ENCODE data around the gene DLG1. TPM values are rescaled to one million over a fixed set of nuclear protein-coding genes. Genes with fewer than 3 reads are reported as not detected.

Gene DLG1
- total RNA-seq, 1 donor from 2014 or later: 138 TPM

GRCh38 chr3:197024881-197025735 is 273.3 kb downstream of the DLG1 start:
- Mint-ChIP-seq H3K36me3 (no peaks in the 10 kb centered on the region), H3K4me3 (peak overlapping the region; percentile 22), H3K9me3 (no peaks in the 10 kb centered on the region), H3K4me1 (peaks cover 40% of the 10 kb centered on the region), H3K27ac (peak overlapping the region; percentile 76), H3K27me3 (ENCODE audit: insufficient read depth, low read depth) (peaks cover 13% of the 10 kb centered on the region)
- no peak overlapping the region for H3K9ac ChIP-seq
- no peaks in the 10 kb centered on the region for H3K36me3 ChIP-seq
- H2AFZ ChIP-seq (replicated peaks): no peak overlapping the region
- H3K27me3 ChIP-seq: peaks cover 22% of the 10 kb centered on the region
- no peak overlapping the region for H3K27ac ChIP-seq
- DNase-seq (ENCODE audit: low spot score): no peak
- no peak for TF ChIP-seq EZH2 (IDR thresholded peaks at IDR 0.05)
- H3K79me2 ChIP-seq (ENCODE audit: low read depth): no peaks in the 10 kb centered on the region
- H3F3A ChIP-seq (ENCODE audit: low read depth): peaks cover 5% of the 10 kb centered on the region
- no peaks in the 10 kb centered on the region for H4K20me1 ChIP-seq (ENCODE audit: low read depth)
- H3K4me2 ChIP-seq: no peak overlapping the region
- no peaks in the 10 kb centered on the region for H3K9me3 ChIP-seq (ENCODE audit: low read depth)
- H3K4me1 ChIP-seq: peaks cover 15% of the 10 kb centered on the region
- H3K4me3 ChIP-seq: no peak overlapping the region

- Mint-ChIP-seq H3K27ac (no peak overlapping the region), H3K27me3 (ENCODE audit: insufficient read depth, low read depth) (peaks cover 16% of the 10 kb centered on the region), H3K4me3 (no peak overlapping the region), H3K36me3 (no peaks in the 10 kb centered on the region), H3K9me3 (no peaks in the 10 kb centered on the region), H3K4me1 (peaks cover 38% of the 10 kb centered on the region)
- no peak overlapping the region for H2AFZ ChIP-seq (replicated peaks)
- H3F3A ChIP-seq (ENCODE audit: low read depth): peaks cover 5% of the 10 kb centered on the region
- TF ChIP-seq EZH2 (IDR thresholded peaks at IDR 0.05): no peak
- TF ChIP-seq, protein P1, sequence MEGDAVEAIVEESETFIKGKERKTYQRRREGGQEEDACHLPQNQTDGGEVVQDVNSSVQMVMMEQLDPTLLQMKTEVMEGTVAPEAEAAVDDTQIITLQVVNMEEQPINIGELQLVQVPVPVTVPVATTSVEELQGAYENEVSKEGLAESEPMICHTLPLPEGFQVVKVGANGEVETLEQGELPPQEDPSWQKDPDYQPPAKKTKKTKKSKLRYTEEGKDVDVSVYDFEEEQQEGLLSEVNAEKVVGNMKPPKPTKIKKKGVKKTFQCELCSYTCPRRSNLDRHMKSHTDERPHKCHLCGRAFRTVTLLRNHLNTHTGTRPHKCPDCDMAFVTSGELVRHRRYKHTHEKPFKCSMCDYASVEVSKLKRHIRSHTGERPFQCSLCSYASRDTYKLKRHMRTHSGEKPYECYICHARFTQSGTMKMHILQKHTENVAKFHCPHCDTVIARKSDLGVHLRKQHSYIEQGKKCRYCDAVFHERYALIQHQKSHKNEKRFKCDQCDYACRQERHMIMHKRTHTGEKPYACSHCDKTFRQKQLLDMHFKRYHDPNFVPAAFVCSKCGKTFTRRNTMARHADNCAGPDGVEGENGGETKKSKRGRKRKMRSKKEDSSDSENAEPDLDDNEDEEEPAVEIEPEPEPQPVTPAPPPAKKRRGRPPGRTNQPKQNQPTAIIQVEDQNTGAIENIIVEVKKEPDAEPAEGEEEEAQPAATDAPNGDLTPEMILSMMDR (IDR thresholded peaks at IDR 0.05): no peak
- TF ChIP-seq EZH2phosphoT487 (IDR thresholded peaks at IDR 0.05): no peak
- H3K27me3 ChIP-seq: peaks cover 14% of the 10 kb centered on the region
- H3K36me3 ChIP-seq: no peaks in the 10 kb centered on the region
- DNase-seq (ENCODE audit: low spot score): no peak
- no peak overlapping the region for H3K4me3 ChIP-seq
- H3K4me1 ChIP-seq: peaks cover 15% of the 10 kb centered on the region
- H3K79me2 ChIP-seq (ENCODE audit: low read depth): no peaks in the 10 kb centered on the region
- no peak overlapping the region for H3K4me2 ChIP-seq
- no peak overlapping the region for H3K9ac ChIP-seq
- no peak overlapping the region for H3K27ac ChIP-seq
- H4K20me1 ChIP-seq (ENCODE audit: low read depth): no peaks in the 10 kb centered on the region
- H3K9me3 ChIP-seq (ENCODE audit: low read depth): no peaks in the 10 kb centered on the region
Observed at GRCh38 chr3:197023998-197024651, 274.3 kb downstream of the DLG1 start.

GRCh38 chr3:197023241-197023997 is 275.0 kb downstream of the DLG1 start:
- no peaks in the 10 kb centered on the region for H3K9me3 Mint-ChIP-seq
- H3K4me1 Mint-ChIP-seq: peaks cover 38% of the 10 kb centered on the region
- Histone ChIP-seq H2AFZ (replicated peaks) (no peak overlapping the region), H3F3A (ENCODE audit: low read depth) (peaks cover under 1% of the 10 kb centered on the region), H3K27me3 (peaks cover 6% of the 10 kb centered on the region), H3K4me1 (peaks cover 15% of the 10 kb centered on the region), H4K20me1 (ENCODE audit: low read depth) (no peaks in the 10 kb centered on the region), H3K4me3 (no peak overlapping the region), H3K4me2 (peak overlapping the region; percentile 31), H3K27ac (no peak overlapping the region), H3K79me2 (ENCODE audit: low read depth) (no peaks in the 10 kb centered on the region), H3K36me3 (no peaks in the 10 kb centered on the region), H3K9ac (no peak overlapping the region), H3K9me3 (ENCODE audit: low read depth) (no peaks in the 10 kb centered on the region)
- no peaks in the 10 kb centered on the region for H3K36me3 Mint-ChIP-seq
- H3K27me3 Mint-ChIP-seq (ENCODE audit: insufficient read depth, low read depth): peaks cover 16% of the 10 kb centered on the region
- DNase-seq (ENCODE audit: low spot score): no peak
- H3K27ac Mint-ChIP-seq: peak overlapping the region; percentile 32
- no peak for TF ChIP-seq EZH2phosphoT487 (IDR thresholded peaks at IDR 0.05)
- TF ChIP-seq, protein P1 (IDR thresholded peaks at IDR 0.05): no peak
- TF ChIP-seq EZH2 (IDR thresholded peaks at IDR 0.05): no peak
- peak overlapping the region; percentile 28 for H3K4me3 Mint-ChIP-seq

All from neural progenitor cell (in vitro differentiated cells).